DMS 273 (cell line): ENCODE data around the gene MMP21.
A peak's percentile ranks its signal among the peaks of the same experiment; 100 is the strongest.

ENCODE experiments used
- DNase-seq: peaks from one replicate; lab custom pipeline; 2025; ENCODE audit not compliant: unreplicated experiment; lab: John Stamatoyannopoulos, UW

Gene MMP21, protein sequence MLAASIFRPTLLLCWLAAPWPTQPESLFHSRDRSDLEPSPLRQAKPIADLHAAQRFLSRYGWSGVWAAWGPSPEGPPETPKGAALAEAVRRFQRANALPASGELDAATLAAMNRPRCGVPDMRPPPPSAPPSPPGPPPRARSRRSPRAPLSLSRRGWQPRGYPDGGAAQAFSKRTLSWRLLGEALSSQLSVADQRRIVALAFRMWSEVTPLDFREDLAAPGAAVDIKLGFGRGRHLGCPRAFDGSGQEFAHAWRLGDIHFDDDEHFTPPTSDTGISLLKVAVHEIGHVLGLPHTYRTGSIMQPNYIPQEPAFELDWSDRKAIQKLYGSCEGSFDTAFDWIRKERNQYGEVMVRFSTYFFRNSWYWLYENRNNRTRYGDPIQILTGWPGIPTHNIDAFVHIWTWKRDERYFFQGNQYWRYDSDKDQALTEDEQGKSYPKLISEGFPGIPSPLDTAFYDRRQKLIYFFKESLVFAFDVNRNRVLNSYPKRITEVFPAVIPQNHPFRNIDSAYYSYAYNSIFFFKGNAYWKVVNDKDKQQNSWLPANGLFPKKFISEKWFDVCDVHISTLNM

DNA sequence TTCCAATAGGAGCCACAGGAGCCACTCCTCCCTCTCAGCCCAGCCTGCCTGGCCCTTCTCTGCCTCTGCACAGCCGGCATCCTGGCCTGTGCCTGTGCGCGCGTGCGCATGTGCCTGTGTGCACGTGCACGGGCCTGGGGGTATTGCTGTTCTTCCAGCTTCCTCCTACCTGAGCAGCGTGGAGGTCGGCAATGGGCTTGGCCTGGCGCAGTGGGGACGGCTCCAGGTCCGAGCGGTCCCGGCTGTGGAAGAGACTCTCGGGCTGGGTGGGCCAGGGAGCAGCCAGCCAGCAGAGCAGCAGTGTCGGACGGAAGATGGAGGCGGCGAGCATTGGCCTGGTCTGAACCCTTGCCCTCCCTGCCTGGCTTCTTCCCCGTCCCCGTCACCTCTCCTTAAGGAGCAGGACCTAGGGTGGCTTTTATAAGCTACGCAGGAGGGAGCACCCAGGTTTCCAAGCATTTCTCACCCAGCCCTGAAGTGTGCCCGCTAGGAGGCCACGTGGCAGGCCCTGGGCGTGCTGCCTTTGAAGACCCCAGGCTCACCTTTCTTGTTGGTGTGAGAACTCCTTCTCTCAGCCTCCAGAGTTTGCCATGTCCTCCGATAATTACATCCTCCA lies at the start of gene MMP21:
TSS of gene MMP21 (minus strand) at position 331 of the 616 bp plus-strand sequence. CDS start at position 331, 0 bp downstream.
- DNase-seq = no peak

DNA sequence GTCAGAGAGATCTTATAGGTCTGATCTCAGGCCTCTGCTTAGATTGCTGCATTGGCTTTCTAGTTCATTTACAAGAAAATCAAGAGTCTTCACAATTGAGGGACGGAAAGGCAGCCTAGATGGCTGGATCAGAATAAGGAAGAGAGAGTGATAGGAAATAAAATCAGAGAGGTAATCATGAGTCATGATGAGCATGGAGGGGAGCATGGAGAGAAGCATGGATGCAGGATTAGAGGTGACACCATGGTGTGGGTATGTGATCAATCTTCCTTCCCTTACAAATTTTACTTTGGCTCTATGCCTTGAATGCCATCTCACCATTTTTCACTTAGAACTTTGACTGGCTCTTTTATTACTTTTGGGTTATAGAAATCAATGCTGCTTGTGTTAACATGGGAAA lies 49.1 kb upstream of the MMP21 start:
- DNase-seq = no peak

DNA sequence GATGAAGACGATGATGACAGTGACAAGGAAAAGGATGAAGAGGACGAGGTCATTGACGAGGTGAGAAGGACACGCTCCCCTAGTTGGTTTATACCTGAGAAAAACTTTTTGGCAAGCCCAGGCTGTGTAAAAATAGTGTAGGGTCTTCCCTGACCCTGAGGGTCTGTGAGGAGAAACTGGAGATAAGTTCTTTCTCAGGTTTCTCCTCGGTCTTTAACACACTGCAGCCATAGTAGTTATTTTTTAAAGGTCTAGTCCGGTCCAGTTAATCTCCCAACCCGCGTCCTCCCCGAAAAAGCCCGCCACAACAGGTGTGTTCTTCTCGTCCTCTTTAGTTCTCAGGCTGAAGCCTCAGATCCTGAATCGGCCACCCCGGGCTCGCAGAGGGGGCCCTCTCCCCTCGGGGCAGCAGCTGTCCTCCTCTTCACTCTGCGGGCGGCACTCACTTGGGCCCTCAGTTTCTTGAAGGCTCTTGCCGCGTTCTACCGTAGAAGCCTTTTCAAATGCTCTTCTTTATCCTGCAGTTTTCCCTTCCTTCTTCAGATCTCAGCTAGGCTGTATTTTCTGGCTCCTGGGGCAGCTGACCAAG lies 48.1 kb upstream of the MMP21 start:
- peak; percentile 17 for DNase-seq

DNA sequence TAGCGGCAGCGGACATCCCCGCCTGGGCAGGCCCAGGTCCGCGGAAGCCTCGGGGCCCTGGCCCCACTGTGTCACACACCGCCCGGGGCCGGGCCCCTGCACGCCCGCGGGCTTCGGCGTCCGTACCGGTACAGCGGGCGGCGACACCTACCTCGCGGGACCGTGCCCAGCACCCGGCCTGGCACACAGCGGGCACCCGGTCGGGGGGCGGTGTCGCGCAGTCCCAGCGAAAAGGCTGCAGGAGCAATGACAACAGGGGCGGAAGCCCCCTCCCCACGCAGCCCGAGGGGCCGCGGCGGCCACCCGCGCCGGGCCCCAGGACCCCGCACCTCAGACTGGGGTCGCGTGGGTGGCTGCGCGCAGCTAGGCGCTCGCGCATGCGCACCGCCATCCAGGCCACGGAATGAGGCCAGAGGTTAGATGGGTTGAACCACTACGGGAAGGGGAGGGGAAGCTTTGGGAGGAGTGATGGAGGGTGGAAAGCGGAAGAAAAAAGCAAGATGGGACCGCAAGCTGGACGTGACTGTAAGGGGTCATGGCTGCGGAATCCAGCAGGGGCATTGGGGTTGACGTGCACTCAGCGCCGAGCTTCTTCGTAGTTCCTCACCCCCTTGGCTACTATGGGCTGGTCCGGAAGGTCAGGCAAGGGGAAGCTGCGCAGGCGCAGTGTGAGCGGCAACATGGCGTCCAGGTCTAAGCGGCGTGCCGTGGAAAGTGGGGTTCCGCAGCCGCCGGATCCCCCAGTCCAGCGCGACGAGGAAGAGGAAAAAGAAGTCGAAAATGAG lies 47.4 kb upstream of the MMP21 start, which contains the start of the genes BCCIP and UROS:
TSS of gene BCCIP (plus strand) at position 669 of the 785 bp plus-strand sequence. CDS start at position 681, 12 bp downstream.
TSS of gene UROS (minus strand) at position 381 of the 785 bp plus-strand sequence. CDS start 6,759 bp downstream, outside the sequence.
- peak; percentile 94 for DNase-seq

GRCh38 chr10:125820701-125821100 lies 45.1 kb upstream of the MMP21 start:
- DNase-seq = no peak

DNA sequence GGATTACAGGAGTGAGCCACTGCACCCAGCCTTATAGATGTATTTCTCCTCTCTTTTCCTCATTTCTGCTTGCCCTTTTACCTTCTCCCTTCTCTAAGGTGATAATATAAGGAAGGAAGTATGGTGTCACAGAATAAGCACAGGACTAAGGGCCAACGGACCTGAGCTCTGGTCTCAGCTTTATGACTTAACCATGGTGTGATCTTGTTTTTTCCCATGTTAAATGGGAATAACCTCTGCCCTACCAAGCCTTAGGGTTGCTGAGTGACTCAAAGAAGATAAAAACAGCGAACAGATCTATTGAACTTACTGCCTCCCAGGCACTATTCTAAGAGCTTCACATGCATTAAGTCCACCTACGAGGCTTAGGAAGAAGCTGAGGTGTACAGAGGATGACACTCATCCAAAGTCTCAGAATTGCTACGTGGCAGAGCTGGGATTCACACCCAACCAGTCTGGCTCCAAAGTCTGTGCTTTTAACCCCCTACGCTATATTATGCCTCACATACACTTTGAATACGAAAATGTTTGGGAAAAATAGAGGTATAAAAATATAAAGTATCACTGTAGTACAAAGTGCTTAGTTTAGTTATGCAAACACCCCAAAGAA lies 41.8 kb upstream of the MMP21 start:
- DNase-seq = no peak

- no peak for DNase-seq
Observed at GRCh38 chr10:125816548-125816947, 40.9 kb upstream of the MMP21 start.

- DNase-seq = no peak
Observed at GRCh38 chr10:125815764-125816163, 40.1 kb upstream of the MMP21 start.

- DNase-seq = no peak
Observed at GRCh38 chr10:125812128-125812750, 36.6 kb upstream of the MMP21 start.

DNA sequence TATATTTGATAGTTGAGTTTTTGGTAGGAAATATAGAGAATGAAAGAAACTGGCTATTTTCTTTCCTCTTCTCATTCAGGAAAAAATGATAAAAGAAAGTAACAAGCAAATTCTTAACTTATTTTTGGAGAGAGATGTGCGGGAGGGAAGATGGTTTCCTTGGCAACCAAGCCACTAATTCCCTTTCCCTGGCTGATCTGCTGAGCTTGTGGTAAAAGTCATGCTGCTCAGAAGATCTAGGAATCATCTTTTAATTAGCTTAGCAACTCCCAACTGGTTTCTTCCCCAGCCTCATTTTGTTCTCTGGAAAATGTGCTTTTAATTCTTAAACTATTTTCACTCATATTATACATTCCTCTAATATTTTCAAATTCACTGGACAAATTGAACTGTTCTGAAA lies 35.6 kb upstream of the MMP21 start:
- no peak for DNase-seq

DNA sequence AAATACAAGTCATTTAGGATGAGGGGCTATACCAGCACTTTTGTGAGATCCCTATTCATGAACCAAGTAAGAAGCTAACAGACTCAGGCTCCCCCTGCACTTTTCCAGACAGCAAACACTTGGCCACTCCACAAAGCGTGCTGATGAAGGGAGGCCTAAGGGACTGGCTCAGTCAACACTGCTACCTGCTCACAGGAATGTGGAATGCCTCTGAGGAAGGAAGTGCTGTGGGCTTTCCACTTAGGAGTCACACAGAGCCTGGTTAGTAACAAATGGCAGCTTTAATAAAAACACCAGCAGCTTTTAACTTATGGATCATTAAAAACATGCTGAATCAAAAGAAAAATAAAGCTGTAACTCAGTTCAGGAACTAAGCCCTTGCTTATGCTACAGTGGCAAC lies 32.4 kb upstream of the MMP21 start:
- DNase-seq = no peak

- DNase-seq = no peak
Observed at GRCh38 chr10:125802739-125803138, 27.1 kb upstream of the MMP21 start.

- DNase-seq = no peak
Observed at GRCh38 chr10:125802131-125802530, 26.5 kb upstream of the MMP21 start.

GRCh38 chr10:125801574-125801973 lies 26.0 kb upstream of the MMP21 start:
- DNase-seq = no peak

GRCh38 chr10:125799451-125800182 lies 24.0 kb upstream of the MMP21 start:
- DNase-seq = no peak

GRCh38 chr10:125797994-125798662 lies 22.5 kb upstream of the MMP21 start:
- no peak for DNase-seq

- no peak for DNase-seq
Observed at GRCh38 chr10:125797424-125797823, 21.8 kb upstream of the MMP21 start.

DNA sequence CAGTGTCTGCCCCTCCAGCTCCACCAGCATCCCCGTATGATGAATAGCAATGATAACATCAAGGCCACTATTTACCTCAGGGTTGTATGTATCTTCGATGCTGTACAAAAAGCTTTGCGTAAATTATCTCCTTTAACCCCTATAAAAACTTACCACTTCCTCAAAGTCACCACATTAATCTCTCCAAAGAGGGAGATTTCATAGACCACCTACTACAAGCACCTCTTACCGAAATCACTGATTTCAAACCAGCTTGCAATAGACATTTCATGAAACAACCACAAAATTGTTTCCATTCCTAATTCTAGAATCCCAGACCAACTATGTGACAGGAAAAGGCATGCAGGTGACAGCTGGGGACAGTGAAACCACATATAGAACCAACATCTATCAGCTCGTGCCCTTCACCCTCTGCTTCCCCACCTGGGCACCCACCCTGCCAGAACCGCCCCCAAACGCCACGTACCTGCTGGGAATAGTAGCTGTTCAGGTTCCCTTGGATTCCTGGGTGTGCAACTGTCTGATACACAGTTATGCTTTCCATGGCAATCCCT lies 20.1 kb upstream of the MMP21 start:
- DNase-seq = no peak
